ENCODE results near the gene IFIT3. TPM values are rescaled to one million over a fixed set of nuclear protein-coding genes. Genes with fewer than 3 reads are reported as not detected.
A peak's percentile ranks its signal among the peaks of the same experiment; 100 is the strongest.

Gene IFIT3
- total and polyA plus RNA-seq, 8 donors: 2.3 to 11.6 (median 3.9) TPM

- ATAC-seq (no peak), FAIRE-seq (no peak), DNase-seq (no peak)
- intact Hi-C loops (cut with DNase I): no loop called here
- WGBS, 2 donors: 77 to 92% methylated on average over 4 of the region's 4 CpGs
- H3K27ac ChIP-seq: no peak overlapping the region
- peaks cover 0 to 15% (median 7%) of the 10 kb centered on the region in 3 donors for H3K4me1 ChIP-seq
- no peaks in the 10 kb centered on the region for H3K27me3 ChIP-seq
- no peaks in the 10 kb centered on the region for H3K36me3 ChIP-seq
- TF ChIP-seq CTCF (IDR thresholded peaks at IDR 0.05): no peak
- H3K4me3 ChIP-seq: no peak overlapping the region
- no peaks in the 10 kb centered on the region for H3K9me3 ChIP-seq
These were observed 28.8 kb upstream of the IFIT3 start for GRCh38 chr10:89299031-89299430.

DNA sequence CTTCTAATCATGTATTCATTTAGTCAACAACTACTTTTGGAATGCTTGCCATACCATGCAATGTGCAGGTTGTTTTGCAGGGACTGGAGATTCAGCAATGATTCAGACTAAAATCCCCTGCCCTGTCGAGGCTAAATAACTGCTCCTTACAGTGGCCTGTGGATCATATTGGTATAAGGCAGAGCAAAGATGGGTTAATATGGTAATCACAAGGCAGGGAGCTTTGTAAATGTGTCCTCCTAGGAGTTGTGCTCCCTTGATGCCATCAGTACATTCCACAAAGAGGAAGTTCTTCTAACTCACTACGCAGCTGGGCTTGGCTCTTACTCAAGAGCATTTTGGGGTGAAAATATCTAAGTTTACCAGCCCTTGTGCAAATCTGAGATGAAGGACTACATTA is 26.6 kb upstream of the IFIT3 start:
- FAIRE-seq: no peak
- no peaks in the 10 kb centered on the region for H3K36me3 ChIP-seq
- H3K9me3 ChIP-seq: no peaks in the 10 kb centered on the region
- 17 to 18% methylated on average over 2 of the region's 2 CpGs for WGBS, 2 donors
- ATAC-seq: peak; percentile 45 to 76 (median 68)
- peak overlapping the region; percentile 70 to 92 (median 77) for H3K27ac ChIP-seq
- H3K4me1 ChIP-seq: peaks cover 0 to 15% (median 7%) of the 10 kb centered on the region in 3 donors
- TF ChIP-seq CTCF (IDR thresholded peaks at IDR 0.05): no peak
- intact Hi-C loops (cut with DNase I): no loop called here
- peak overlapping the region in 3 of 4 donors; percentile 28 to 53 (median 46) for H3K4me3 ChIP-seq
- no peaks in the 10 kb centered on the region for H3K27me3 ChIP-seq
- DNase-seq: peak in 1 of 6 donors; percentile 38

GRCh38 chr10:89301721-89302445 is 25.9 kb upstream of the IFIT3 start, which contains the start of gene IFIT2:
Gene IFIT2, plus strand, starts transcription at chr10:89302046. Its CDS starts 78 bp downstream, at chr10:89302124.
- no peaks in the 10 kb centered on the region for H3K9me3 ChIP-seq
- H3K36me3 ChIP-seq: no peaks in the 10 kb centered on the region
- intact Hi-C loops (cut with DNase I): no loop called here
- FAIRE-seq (no peak), ATAC-seq (peak; percentile 83 to 89 (median 84)), DNase-seq (peak in 2 of 6 donors; percentile 37 to 42)
- H3K27me3 ChIP-seq: no peaks in the 10 kb centered on the region
- peaks cover 0 to 15% (median 7%) of the 10 kb centered on the region in 3 donors for H3K4me1 ChIP-seq
- WGBS, 2 donors: 0 to 1% methylated on average over 10 of the region's 10 CpGs
- peak within 1 kb of the TSS; percentile 70 to 92 (median 77) for H3K27ac ChIP-seq
- TF ChIP-seq CTCF (IDR thresholded peaks at IDR 0.05): no peak
- H3K4me3 ChIP-seq: peak within 1 kb of the TSS; percentile 18 to 53 (median 37)

DNA sequence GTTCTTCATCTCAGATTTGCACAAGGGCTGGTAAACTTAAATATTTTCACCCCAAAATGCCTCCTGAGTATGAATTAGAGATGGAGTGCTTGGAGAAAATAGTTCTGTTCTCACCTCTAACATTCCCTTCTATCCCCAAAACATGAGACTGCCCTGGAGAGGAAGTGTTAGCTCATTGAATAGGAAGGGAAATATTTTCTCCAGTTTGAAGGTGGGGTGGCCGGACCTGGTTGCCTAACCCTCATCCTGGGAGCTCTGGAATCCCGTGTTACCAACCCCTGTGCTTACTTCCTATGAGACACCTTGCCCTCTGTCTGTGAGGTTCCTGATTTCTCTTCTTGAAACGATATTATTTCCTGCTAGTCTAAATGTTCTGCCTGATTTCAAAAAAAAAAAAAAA is 25.2 kb upstream of the IFIT3 start:
- no peaks in the 10 kb centered on the region for H3K36me3 ChIP-seq
- WGBS, 2 donors: 37 to 38% methylated on average over 3 of the region's 3 CpGs
- peaks cover 0 to 15% (median 7%) of the 10 kb centered on the region in 3 donors for H3K4me1 ChIP-seq
- H3K4me3 ChIP-seq: peak overlapping the region; percentile 18 to 53 (median 37)
- H3K27me3 ChIP-seq: no peaks in the 10 kb centered on the region
- peak in 3 of 4 donors; percentile 32 to 39 (median 37) for ATAC-seq
- no peak for TF ChIP-seq CTCF (IDR thresholded peaks at IDR 0.05)
- intact Hi-C loops (cut with DNase I): no loop called here
- H3K27ac ChIP-seq: peak overlapping the region in 3 of 4 donors; percentile 74 to 92 (median 80)
- DNase-seq: no peak
- FAIRE-seq: no peak
- no peaks in the 10 kb centered on the region for H3K9me3 ChIP-seq

DNA sequence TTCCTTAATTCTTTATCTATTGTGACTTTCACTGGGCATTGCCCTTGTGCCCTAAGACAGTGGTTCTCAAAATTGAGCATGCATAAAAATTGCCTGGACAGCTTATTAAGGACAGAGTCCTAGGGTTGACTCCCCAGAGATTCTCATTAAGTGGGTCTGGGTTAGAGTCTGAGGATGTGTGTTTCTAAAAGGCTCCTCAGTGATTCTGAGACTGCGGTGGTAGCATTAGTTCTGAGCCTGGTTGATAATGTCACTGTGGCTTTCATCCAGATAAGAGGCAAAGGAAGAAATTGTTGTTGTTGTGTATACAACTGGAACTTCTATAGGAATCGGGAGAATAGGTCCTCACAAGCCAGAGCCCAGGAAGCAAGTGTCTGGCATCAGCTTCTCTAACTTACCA is 24.6 kb upstream of the IFIT3 start:
- WGBS, 2 donors: 62 to 64% methylated on average over 2 of the region's 2 CpGs
- no peaks in the 10 kb centered on the region for H3K36me3 ChIP-seq
- no peaks in the 10 kb centered on the region for H3K9me3 ChIP-seq
- H3K27ac ChIP-seq: peak overlapping the region in 1 of 4 donors; percentile 92
- ATAC-seq: no peak
- DNase-seq: no peak
- no peaks in the 10 kb centered on the region for H3K27me3 ChIP-seq
- peak overlapping the region in 2 of 4 donors; percentile 46 to 53 for H3K4me3 ChIP-seq
- FAIRE-seq: no peak
- intact Hi-C loops (cut with DNase I): no loop called here
- no peak for TF ChIP-seq CTCF (IDR thresholded peaks at IDR 0.05)
- peaks cover 0 to 15% (median 7%) of the 10 kb centered on the region in 3 donors for H3K4me1 ChIP-seq
